HG02981 (cell line): ENCODE measurements around the gene NEDD4L.

ENCODE experiments used
- ATAC-seq: cut with Tn5 transposase; IDR thresholded peaks from one replicate; pipeline ENCODE4 v1.9.1; 2021; ENCODE audit warnings: mild to moderate bottlenecking, moderate library complexity; ENCODE audit not compliant: unreplicated experiment

NEDD4L gene

GRCh38 chr18:58177896-58178470, 134.0 kb downstream of the NEDD4L start:
- ATAC-seq = no peak

- no peak for ATAC-seq
Measured at GRCh38 chr18:58178511-58178910, 134.5 kb downstream of the NEDD4L start.

GRCh38 chr18:58180172-58180571, 136.1 kb downstream of the NEDD4L start:
- ATAC-seq = no peak

GRCh38 chr18:58180738-58181353, 136.8 kb downstream of the NEDD4L start:
- ATAC-seq = no peak

- no peak for ATAC-seq
Measured at GRCh38 chr18:58181988-58182387, 138.0 kb downstream of the NEDD4L start.

- no peak for ATAC-seq
Measured at GRCh38 chr18:58183226-58183625, 139.2 kb downstream of the NEDD4L start.

GRCh38 chr18:58186258-58186948, 142.4 kb downstream of the NEDD4L start:
- no peak for ATAC-seq

GRCh38 chr18:58187674-58188073, 143.6 kb downstream of the NEDD4L start:
- ATAC-seq = no peak

GRCh38 chr18:58188996-58189395, 145.0 kb downstream of the NEDD4L start:
- no peak for ATAC-seq

- no peak for ATAC-seq
Measured at GRCh38 chr18:58190842-58191530, 147.0 kb downstream of the NEDD4L start.

- ATAC-seq = no peak
Measured at GRCh38 chr18:58191626-58192025, 147.6 kb downstream of the NEDD4L start.

- ATAC-seq = no peak
Measured at GRCh38 chr18:58192519-58192918, 148.5 kb downstream of the NEDD4L start.

- no peak for ATAC-seq
Measured at GRCh38 chr18:58194028-58194427, 150.0 kb downstream of the NEDD4L start.

- no peak for ATAC-seq
Measured at GRCh38 chr18:58195278-58195765, 151.3 kb downstream of the NEDD4L start.

- ATAC-seq = no peak
Measured at GRCh38 chr18:58196164-58196563, 152.1 kb downstream of the NEDD4L start.

- ATAC-seq = no peak
Measured at GRCh38 chr18:58196881-58197872, 153.2 kb downstream of the NEDD4L start.

GRCh38 chr18:58201268-58201667, 157.2 kb downstream of the NEDD4L start:
- no peak for ATAC-seq

GRCh38 chr18:58201733-58202730, 158.0 kb downstream of the NEDD4L start:
- no peak for ATAC-seq

- no peak for ATAC-seq
Measured at GRCh38 chr18:58204776-58205442, 160.9 kb downstream of the NEDD4L start.
